GM21367 (cell line): ENCODE data around the gene PCSK2.

ENCODE experiments used
- ATAC-seq: cut with Tn5 transposase; IDR thresholded peaks from one replicate; pipeline ENCODE4 v1.9.1; 2021; ENCODE audit not compliant: unreplicated experiment

PCSK2 gene

DNA sequence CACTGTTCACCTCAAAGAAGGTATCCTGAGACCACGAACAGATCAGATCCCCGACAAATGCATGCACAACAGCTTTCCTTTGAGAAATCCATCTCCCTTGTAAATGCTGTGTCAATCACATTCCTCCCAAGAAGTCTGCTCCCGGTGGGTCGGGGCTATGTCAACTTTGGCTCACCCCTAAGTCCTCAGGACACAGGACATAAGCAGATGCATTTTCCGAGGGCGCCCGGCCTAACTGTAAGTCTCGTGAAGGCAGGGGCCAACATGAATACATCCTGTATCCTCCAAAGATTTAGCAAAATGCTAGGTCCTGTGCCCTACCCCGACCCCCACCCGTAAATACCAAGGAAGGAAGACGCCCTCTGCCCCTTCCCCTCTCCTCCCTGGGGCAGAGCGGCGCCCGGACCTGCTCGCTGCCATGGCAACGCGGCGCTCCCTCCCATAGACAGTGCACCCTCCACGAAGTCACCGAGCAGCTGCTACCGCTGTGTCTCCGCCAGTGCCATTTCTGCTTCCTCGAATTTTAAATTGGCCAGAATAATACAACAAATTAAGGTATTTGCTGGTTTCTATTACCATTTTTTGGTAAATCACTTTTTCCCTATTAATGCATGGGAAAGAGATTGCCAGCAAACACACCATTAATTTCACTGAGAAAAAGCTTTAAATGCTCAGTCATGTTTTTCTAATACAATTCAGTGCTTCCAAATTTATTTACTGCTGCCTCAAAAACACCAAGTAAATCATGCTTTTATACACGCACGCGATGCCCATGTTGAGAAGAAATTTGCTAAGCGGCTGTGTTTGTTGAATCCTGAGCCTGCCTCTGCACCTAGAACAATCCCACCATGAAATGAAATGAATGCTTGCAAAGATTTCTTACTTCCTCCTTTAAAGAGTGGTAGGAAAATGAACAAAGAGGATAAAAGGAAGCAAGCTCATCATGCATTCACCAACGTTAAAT is 100.6 kb downstream of the PCSK2 start:
- ATAC-seq, result no peak

DNA sequence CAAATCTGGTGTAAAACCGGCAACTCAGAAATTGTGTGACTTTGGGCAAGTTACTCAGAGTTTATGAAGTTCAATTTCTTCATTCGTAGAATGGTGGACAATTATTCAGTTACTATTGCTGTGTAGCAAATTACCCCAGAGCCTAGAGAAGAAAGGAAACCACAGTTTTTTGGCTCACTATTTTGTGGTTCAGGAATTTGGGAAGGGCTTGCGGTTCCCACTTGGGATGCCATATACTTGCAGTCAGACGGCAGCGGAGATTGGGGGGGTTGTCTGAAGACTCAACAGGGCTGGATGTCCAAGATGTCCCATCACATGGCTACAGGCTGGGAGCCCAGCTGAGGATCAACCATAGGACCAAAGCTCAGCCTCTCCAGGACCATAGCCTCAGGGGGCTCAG is 108.1 kb downstream of the PCSK2 start:
- no peak for ATAC-seq

DNA sequence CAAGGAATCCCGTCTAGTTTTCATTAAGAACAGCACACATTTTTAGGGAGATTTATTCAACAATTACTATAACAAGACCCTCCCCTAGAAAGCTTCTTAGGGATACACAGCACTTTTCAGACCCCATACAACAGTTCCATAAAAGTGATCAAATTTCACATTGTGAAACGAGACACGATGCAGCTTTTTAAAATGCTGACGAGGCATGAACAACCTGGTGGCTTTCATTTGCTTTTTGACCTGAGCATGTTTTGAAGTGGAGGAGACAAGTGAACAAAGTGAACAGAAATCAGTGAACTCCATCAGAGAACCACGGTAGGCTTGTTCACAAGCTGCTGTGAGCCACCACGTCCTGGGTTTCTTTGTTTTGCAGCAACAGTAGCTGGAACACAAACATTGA is 112.2 kb downstream of the PCSK2 start:
- ATAC-seq, result no peak

DNA sequence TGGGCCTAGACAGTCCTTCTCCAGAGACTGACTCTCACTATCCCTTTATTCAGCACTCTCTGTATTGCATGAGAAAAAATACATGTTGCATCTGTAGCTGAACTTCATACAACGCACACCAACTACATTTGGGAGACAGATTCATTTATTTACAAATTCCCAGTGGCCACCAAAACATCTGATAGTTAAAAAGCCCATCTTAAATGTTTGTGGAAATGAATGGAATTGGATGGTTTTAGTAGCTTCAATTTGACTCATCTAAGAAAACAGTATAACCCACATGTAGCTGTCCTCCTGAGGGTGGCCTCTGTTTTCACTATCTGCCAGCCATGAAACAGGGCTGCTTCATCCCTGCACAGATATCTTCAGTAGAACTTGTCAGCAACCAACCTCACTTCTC is 116.3 kb downstream of the PCSK2 start:
- ATAC-seq, result no peak

DNA sequence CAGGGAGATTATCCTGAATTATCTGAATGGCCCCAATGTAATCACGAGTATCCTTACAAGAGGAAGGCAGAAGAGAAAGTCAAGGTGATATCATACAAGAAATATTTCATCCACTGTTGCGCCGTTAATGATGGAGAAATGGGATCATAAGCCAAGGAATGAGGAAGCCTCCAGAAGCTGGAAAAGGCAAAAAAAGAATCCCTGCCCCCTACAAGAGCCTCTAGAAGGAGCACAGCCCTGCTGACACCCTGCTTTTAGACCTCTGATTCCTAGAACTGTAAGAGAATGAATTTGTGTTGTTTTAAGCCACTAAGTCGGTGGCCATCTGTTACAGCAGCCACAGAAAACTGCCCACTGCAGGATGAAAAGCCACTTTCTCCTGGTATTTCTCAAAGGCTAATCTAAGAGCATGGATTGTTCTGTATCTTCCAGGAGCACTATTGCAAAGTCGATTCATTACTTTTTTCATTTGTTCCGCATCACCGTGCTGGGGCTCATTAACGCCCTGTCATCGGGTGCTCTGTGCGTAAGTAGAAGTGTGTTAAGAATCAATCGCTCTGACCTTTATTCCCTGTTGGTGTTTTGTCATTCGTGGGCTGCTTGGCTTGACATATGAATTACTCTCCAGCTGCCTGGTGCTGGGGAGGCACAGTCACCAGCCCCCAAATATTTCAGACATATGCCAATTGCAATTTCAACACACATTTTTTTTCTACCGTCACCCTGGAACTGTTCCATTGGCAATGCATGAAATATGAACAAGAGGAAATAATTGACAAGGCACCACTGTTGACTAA is 117.0 kb downstream of the PCSK2 start:
- no peak for ATAC-seq

DNA sequence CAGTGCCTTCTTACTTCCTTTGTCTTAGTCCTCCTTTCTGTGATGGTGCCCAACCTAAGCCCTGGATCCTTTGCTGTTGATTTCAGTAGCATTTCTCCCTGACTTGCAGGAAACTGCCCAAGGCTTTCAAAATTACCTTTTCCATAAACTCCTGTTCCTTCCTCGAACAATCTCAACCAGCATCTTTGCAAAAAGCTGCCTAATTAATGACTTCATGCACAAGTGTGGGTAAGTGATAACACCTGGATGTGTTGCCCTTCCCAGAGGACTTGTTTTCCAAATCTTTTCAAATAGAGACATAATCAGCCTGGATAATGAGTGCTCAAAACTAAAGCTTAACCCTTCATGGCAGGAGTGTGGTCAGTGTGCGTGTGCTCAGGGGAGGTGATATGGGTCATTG is 118.0 kb downstream of the PCSK2 start:
- no peak for ATAC-seq

DNA sequence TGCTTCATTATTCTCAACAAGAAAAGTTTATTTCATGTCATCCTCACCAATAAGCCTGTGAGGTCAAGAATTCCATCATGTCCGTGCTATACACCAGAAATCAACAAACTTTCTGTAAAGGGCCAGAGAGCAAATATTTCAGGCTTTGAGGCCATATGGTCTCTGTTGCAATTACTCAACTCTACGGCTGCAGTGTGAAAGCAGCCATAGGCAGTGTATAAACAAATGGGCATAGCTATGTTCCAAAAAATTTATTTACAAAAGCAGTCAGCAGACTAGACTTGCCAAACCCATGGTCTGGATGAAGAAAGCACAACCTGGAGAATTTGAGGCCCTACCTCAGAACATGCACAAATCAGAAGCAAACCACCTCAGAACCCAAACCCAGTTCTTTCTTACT is 118.5 kb downstream of the PCSK2 start:
- ATAC-seq, result no peak

DNA sequence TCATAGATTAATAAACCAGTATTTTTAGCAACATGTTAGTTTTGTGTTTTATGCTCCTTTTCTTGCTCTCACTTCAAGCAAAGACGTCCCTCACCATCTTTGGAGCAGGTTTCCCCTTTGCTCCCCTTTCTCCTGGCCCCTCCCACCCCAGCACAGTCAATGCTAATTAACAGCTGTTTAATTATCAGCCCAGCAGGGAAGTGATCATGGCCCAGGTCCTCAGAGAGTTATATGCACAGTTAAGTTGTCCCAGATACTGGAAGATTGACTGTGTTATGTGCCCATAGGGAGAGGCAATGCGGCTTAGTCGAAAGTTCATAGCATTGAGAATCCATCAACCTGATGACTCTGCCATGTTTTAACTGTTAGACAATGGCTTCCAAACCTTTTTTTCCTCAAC is 123.5 kb downstream of the PCSK2 start:
- no peak for ATAC-seq

DNA sequence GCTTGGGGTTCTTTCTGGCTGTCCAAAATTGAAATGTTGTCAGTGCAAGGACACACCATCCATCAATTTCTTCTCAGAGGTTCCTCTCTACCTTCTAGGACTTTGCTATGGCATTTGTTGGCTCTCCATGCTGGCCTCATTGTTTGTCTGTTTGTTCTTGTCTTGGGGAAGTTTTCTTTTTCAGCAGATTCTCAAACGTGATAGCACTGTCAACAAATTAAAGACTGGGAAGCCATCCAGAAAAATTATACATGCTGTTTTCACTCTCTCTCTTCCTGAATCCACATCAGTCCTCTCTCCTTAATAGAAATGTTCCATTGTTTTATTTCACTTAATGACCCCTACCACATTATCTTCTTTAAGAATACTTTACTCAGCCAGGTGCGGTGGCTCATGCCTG is 130.4 kb downstream of the PCSK2 start:
- ATAC-seq, result no peak

DNA sequence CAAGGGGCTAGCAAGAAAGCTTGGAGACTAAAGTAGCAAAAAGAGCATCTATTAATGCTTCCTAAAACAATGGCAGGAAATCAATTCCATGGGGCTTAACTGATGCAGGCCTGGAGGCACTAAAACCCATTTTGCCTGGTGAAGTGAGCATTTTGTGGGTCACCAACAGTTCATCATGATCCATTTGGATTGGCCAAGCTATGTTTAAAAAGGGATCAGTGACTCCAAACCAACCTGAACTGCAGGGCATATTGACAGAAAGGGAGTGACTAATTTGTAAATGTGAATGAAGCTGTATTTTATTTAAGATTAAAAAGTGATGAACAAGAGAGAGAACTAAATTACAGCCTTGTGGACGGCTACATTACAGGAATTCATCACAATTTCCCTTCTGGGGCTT is 132.0 kb downstream of the PCSK2 start:
- no peak for ATAC-seq

DNA sequence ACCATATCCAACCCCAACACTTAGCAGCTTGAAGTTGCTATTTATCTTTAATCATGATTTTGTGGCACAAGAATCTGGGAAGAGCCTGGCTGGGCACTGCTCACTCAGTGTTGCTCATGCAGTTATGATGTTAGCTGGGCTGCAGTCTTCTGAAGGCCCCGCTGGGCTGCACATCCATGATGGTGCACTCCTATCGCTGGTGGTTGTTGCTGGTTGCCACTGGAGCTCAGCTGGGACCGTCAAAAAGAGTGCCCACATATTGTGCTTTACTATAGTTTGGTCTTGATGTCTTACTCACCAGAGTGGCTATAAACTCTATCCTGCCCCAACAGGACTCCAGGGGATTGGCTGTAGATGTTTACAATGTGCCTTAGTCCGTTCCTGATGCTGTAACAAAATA is 137.8 kb downstream of the PCSK2 start:
- no peak for ATAC-seq

DNA sequence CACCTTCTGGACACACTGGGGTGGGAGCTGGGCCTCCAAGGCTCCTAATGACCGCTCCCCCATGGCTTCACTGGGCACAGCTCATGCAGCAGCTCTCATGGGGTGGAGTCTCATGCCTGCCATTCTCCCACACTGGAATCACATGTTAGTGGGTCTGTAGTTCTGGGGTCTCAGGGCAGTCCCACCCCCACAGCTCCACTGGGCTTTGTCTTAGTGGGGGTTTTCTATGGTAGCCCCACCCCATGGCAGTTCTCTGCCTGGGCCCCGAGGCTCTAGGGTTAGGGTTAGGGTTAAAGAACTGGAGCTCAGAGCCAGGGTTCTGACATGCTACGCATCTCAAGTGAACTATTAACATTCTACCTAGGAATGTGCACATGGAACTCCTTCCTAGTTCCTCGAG is 139.0 kb downstream of the PCSK2 start:
- ATAC-seq, result no peak

DNA sequence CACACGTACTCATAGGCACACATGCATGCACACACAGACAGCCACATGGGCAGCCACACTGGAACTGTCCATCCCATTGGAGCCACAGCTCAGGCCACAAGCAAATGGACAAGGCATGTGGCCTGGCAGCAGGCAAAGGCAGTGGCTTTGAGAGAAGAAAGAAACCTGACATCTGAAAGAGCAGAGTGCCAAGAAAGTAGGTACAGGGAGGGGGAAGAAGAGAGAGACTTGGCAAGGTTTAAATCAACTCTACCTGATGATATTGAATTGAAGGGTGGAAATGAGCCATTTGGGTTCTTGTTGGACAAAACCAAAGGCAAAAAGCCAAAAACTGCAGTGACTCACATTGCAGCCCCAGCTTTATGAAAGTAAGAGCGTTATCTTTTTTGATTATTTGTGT is 142.7 kb downstream of the PCSK2 start:
- no peak for ATAC-seq

DNA sequence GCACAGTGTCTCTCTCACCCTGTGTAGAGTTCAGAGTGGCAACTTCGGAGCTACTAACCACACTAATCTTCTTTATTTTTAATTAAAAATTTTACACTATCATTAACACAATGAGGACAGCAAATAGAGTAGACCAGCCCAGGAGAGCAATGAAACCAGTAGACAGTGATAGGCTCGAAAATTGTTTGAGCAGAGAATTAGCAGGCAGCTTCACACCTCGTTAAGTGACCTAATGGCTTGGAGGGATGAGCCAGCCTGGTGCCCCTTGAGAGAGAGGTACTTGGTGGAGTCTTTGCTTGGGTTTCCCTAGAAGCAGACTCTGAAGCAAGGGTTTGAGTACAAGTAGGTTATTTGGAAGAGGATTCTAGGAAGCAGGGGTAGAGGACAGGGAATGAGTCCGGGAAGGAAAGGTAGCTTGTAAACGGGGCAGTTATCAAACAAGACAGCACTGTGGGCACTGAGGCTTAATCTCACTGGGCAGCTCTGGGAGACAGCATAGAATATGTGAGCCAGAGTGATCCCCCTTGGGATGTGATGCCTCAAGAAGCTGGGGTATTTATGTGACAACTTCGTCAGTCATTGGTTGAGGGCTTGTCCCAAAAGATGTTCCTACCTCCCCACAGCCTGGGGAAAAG is 146.1 kb downstream of the PCSK2 start:
- no peak for ATAC-seq

DNA sequence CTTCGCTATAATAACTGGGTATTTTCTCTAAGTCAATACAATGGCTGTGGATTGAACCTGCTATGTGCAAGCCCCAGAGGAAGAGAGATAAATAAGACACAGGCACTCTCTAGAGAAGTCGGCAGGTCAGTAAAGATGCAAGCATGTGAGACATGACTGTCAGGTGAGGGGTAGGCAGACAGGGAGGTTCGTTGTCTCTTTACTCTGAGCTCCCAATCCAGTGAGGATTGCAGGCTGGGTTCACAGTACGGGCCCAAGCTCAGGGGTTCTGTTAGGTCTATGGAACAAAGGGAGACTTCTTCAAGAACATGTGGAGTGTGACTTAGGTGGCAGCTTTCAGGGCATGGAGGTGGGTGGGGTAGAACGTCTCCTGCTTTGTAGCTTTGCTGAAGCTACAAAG is 147.2 kb downstream of the PCSK2 start:
- no peak for ATAC-seq

DNA sequence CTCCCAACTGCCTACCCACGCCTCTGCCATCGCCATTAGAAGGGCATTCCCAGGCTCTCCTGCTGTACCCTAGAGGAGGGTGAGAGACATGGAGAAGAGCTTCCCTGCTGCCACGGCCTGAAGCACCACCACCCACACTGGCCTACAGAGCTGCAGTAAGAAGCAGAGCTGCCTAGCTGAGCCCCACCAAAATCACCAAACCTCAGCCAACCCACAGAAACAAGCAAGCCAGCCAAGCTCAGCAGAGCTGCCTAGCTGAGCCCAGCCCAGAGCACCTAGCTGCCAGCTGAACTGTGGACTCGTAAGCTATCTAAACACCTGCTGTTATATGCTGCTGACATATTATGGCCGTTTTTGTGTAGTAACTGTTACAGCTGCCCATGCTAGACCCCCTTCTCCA is 149.2 kb downstream of the PCSK2 start:
- no peak for ATAC-seq

DNA sequence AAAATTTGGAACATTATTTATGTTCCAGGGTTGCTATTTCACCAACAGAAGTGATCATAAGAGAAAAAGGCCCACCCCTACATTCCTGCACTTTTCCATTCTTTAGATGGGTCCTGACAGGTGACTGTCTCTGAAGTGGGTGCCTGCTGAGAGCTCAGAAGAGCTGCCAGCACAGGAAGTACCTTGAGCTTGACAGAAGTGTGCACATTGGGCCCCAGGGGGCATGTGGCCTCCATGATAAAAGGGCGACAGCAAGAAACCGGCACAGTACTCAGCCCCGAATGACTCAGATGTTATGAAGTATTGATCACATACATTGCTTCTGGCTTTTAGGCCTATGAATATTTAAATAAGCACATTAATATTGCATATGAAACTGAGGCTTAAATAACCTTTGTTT is 150.4 kb downstream of the PCSK2 start:
- no peak for ATAC-seq

DNA sequence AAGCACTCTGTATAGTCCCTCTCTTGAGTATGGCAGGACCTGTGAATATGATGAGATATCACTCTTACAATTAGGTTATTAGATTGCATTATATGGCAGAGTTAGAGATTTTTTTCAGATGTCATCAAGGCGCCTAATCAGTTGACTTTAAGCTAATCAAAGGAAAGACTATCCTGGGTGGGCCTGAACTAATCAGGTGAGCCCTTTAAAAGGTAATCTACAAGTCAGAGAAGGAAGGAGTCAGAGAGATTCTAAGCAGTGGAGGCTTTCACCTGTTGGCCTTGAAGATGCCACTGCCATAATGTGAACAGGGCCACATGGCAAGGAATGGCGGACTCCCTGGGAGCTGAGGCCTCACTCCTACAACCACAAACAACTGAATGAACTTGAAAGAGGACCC is 152.8 kb downstream of the PCSK2 start:
- no peak for ATAC-seq

DNA sequence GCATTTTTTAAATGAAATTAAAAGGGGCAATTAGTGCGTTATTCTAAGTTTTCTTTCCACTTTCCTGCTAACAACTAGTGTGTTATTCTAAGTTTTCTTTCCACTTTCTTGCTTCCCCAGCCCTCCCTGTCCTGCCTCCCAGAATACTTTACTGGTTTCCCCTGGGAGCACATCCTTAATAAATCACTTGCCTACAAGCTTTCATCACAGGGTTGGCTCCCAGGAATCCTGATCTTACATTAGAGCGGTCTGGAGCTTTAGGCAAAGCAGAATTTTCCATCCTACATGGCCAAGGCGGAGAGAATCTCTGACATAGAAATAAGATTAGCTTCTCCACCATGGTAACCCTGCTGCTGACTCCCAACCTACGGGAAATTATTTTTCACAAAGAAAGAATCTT is 154.0 kb downstream of the PCSK2 start:
- ATAC-seq, result no peak

DNA sequence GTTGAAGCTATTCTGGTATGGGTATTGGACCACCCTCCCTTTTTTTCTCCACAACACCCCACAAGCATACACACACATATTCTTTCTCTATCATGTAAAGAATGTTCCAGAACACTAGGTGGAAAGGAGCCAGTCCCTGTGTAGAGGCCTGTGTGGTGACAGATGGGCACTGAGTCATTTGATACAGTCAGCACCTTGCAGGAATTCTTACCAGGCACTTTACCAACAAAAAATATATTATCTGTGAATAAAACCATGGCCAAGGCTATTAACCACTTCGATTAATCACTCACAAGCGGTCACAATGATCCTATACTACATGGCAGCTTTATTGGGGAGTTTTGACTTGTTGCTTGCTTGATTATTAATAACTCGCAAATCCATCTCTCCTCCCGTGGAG is 154.9 kb downstream of the PCSK2 start:
- ATAC-seq, result no peak

DNA sequence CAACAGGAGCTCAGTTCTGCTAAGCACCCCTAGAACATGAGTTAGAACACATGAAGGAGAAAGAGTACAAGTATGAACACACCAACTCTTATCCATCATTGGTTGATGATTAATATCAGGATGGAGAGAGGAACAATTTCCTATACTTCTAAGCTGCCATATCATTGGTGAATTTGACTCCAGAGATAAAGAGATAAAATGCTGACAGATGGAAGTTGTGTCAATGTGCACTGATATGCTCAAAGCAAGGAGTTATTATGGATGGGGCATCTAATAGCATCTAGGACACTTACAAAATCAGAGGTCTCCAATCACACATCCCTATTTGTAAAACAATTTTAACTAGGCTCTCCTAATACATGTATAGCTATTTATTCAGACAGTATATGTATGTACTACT is 159.0 kb downstream of the PCSK2 start:
- ATAC-seq, result no peak

DNA sequence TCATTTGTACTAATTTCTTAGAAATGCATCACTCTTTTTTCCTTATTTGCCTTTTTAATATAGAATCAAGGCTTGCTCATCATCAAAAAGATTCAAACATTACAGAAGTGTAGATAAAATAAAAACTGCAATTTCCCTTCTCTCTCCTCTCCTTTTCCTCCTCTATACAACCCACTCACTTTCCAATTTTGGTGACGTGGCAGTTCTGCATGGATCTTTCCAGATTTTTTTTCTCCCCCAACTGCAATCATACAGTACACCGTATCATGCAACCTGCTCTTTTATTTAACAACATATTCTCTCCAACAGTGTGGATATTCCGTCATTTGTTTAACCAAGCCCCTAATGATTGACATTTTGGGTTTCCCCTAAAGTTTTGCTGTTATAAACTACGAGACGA is 163.8 kb downstream of the PCSK2 start:
- ATAC-seq, result no peak
